ENCODE measurements around the gene WDR12. TPM values are rescaled to one million over a fixed set of nuclear protein-coding genes. Genes with fewer than 3 reads are reported as not detected.
"Not testable (repeated sequence)": the region's sequence is repeated elsewhere in the genome, so short reads cannot be mapped to it uniquely, and the experiment has no call there.

Gene WDR12
- total RNA-seq, 1 experiment from 2014 or later: 141 TPM

DNA sequence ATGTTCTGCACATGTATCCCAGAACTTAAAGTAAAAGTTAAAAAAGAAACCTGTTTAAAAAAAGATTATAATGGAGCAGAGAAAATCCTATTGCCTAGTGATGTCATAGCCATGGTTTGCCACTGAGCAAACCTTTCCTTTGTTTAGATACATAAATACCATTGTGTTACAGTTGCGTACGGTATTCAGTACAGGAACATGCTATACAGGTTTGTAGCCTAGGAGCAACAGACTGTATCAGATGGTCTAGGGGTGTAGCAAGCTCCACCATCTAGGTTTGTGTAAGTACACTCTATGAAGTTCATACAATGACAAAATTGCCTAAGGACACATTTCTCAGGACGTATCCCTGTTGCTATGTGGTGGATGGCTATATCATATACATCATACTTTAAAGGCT lies 52.9 kb downstream of the WDR12 start:
- Mint-ChIP-seq H3K27me3 (ENCODE audit: insufficient read depth, unreplicated experiment) (no peaks in the 10 kb centered on the region), H3K9me3 (ENCODE audit: unreplicated experiment) (no peaks in the 10 kb centered on the region), H3K36me3 (ENCODE audit: insufficient read depth, unreplicated experiment) (no peaks in the 10 kb centered on the region), H3K4me1 (ENCODE audit: insufficient read depth, unreplicated experiment) (no peaks in the 10 kb centered on the region), H3K4me3 (ENCODE audit: unreplicated experiment) (no peak overlapping the region), H3K27ac (ENCODE audit: low read depth, unreplicated experiment) (no peak overlapping the region)
- no peak for DNase-seq (ENCODE audit: unreplicated experiment)
- no TSS peak for BruUV-seq (replicated peaks)
- CTCF ChIA-PET: no interaction called here
- POLR2A ChIA-PET: no interaction called here
- intact Hi-C loops (cut with micrococcal nuclease): no loop called here
- TF ChIP-seq, protein P1, sequence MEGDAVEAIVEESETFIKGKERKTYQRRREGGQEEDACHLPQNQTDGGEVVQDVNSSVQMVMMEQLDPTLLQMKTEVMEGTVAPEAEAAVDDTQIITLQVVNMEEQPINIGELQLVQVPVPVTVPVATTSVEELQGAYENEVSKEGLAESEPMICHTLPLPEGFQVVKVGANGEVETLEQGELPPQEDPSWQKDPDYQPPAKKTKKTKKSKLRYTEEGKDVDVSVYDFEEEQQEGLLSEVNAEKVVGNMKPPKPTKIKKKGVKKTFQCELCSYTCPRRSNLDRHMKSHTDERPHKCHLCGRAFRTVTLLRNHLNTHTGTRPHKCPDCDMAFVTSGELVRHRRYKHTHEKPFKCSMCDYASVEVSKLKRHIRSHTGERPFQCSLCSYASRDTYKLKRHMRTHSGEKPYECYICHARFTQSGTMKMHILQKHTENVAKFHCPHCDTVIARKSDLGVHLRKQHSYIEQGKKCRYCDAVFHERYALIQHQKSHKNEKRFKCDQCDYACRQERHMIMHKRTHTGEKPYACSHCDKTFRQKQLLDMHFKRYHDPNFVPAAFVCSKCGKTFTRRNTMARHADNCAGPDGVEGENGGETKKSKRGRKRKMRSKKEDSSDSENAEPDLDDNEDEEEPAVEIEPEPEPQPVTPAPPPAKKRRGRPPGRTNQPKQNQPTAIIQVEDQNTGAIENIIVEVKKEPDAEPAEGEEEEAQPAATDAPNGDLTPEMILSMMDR (IDR thresholded peaks at IDR 0.05; ENCODE audit: unreplicated experiment): no peak

DNA sequence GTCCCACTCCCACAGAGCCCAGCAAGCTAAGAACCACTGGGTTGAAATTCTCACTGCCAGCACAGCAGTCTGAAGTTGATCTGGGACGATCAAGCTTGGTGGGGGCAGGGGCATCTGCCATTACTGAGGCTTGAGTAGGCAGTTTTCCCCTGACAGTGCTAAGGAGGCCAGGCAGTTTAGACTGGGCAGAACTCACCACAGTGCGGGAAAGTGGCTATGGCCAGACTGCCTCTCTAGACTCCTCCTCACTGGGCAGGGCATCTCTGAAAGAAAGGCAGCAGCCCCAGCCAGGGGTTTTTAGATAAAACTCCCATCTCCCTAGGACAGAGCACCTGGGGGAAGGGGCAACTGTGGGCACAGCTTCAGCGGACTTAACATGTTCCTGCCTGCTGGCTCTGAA lies 62.1 kb downstream of the WDR12 start:
- H3K27ac Mint-ChIP-seq (ENCODE audit: low read depth, unreplicated experiment); H3K36me3 Mint-ChIP-seq (ENCODE audit: insufficient read depth, unreplicated experiment); intact Hi-C loops (cut with micrococcal nuclease); H3K9me3 Mint-ChIP-seq (ENCODE audit: unreplicated experiment); BruUV-seq (replicated peaks); H3K27me3 Mint-ChIP-seq (ENCODE audit: insufficient read depth, unreplicated experiment); H3K4me1 Mint-ChIP-seq (ENCODE audit: insufficient read depth, unreplicated experiment); H3K4me3 Mint-ChIP-seq (ENCODE audit: unreplicated experiment); DNase-seq (ENCODE audit: unreplicated experiment): not testable (repeated sequence)
- CTCF ChIA-PET: interaction anchor here (0.7 to 1.4 kb wide), 2 partner anchors 9 to 212 kb away, joined by 3 read pairs; no protein-coding TSS in a partner anchor
- POLR2A ChIA-PET: interaction anchor here (0.6 to 0.7 kb wide), 2 partner anchors 15 to 238 kb away, joined by 3 read pairs; no protein-coding TSS in a partner anchor

DNA sequence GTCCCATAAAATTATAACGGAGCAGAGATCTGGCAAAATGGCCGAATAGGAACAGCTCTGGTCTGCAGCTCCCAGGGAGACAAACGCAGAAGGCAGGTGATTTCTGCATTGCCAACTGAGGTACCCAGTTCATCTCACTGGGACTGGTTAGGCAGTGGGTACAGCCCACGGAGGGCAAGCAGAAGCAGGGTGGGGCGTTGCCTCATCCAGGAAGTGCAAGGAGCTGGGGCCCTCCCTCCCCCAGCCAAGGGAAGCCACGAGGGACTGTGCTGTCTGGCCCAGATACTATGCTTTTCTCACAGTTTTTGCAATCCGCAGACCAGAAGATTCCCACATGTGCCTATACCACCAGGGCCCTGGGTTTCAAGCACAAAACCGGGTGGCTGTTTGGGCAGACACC lies 62.7 kb downstream of the WDR12 start:
- no peaks in the 10 kb centered on the region for H3K27me3 Mint-ChIP-seq (ENCODE audit: insufficient read depth, unreplicated experiment)
- DNase-seq (ENCODE audit: unreplicated experiment): no peak
- ChIA-PET CTCF (interaction anchor here (0.6 to 1.4 kb wide), 2 partner anchors 9 to 41 kb away, joined by 3 read pairs; no protein-coding TSS in a partner anchor), POLR2A (interaction anchor here (0.6 to 0.7 kb wide), 3 partner anchors 14 to 288 kb away, joined by 3 read pairs; no protein-coding TSS in a partner anchor)
- no peaks in the 10 kb centered on the region for H3K36me3 Mint-ChIP-seq (ENCODE audit: insufficient read depth, unreplicated experiment)
- BruUV-seq (replicated peaks): no TSS peak
- TF ChIP-seq, protein P1 (IDR thresholded peaks at IDR 0.05; ENCODE audit: unreplicated experiment): no peak
- no peaks in the 10 kb centered on the region for H3K9me3 Mint-ChIP-seq (ENCODE audit: unreplicated experiment)
- H3K4me3 Mint-ChIP-seq (ENCODE audit: unreplicated experiment): no peak overlapping the region
- H3K4me1 Mint-ChIP-seq (ENCODE audit: insufficient read depth, unreplicated experiment): no peaks in the 10 kb centered on the region
- intact Hi-C loops (cut with micrococcal nuclease): no loop called here
- H3K27ac Mint-ChIP-seq (ENCODE audit: low read depth, unreplicated experiment): no peak overlapping the region

DNA sequence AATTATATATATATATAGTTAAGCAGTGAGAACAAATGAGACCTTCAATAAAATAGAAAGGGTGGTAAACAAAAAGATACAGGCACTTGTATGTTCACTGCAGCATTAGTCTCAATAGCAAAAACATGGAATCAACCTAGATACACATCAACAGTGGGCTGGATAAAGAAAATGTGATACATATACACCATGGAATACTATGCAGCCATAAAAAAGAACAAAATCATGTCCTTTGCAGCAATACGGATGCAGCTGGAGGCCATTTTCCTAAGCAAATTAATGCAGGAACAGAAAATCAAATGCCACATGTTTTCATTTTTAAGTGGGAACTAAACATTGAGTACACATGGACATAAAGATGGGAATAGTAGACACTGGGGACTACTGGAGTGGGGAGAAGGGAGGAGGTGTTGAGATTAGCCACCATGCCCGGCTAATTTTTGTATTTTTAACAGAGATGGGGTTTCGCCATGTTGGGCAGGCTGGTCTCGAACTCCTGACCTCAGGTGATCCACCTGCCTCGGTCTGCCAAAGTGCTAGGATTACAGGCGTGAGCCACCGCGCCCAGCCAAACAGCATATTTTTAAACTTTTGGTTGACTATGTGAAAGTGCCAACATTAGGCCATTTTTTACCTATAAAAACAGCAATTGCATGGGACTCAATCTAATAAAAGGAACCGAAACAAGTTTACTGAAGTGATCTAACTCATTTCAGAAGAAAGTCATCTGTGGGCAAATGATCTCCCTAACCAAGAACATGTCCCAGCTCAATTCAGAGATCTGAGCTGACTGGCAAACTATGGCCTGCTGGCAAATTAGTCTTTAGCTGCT lies 63.6 kb downstream of the WDR12 start:
- ChIA-PET CTCF (interaction anchor here (1.1 kb wide), 1 partner anchor 17 kb away, joined by 4 read pairs; no protein-coding TSS in a partner anchor), POLR2A (interaction anchor here (0.5 to 0.8 kb wide), 3 partner anchors 213 to 288 kb away, joined by 3 to 4 read pairs (median 3); partner anchors contain the start of gene FAM117B)
- Mint-ChIP-seq H3K9me3 (ENCODE audit: unreplicated experiment) (no peaks in the 10 kb centered on the region), H3K4me3 (ENCODE audit: unreplicated experiment) (no peak overlapping the region), H3K27me3 (ENCODE audit: insufficient read depth, unreplicated experiment) (no peaks in the 10 kb centered on the region), H3K36me3 (ENCODE audit: insufficient read depth, unreplicated experiment) (no peaks in the 10 kb centered on the region), H3K4me1 (ENCODE audit: insufficient read depth, unreplicated experiment) (no peaks in the 10 kb centered on the region), H3K27ac (ENCODE audit: low read depth, unreplicated experiment) (no peak overlapping the region)
- TF ChIP-seq, protein P1 (IDR thresholded peaks at IDR 0.05; ENCODE audit: unreplicated experiment): no peak
- BruUV-seq (replicated peaks): no TSS peak
- intact Hi-C loops (cut with micrococcal nuclease): no loop called here
- DNase-seq (ENCODE audit: unreplicated experiment): no peak

All from MCF 10A (cell line).